Measurements from ENCODE around the gene FAM219A.

FAM219A gene

GRCh38 chr9:34496149-34496712 lies 37.9 kb upstream of the FAM219A start:
- TF ChIP-seq GATA3 (IDR thresholded peaks at IDR 0.05; ENCODE audit: low read depth, low read length) (no peak), GATA2 (IDR thresholded peaks at IDR 0.05; ENCODE audit: low read depth, low read length) (no peak)

- TF ChIP-seq GATA3 (IDR thresholded peaks at IDR 0.05; ENCODE audit: low read depth, low read length) (no peak), GATA2 (IDR thresholded peaks at IDR 0.05; ENCODE audit: low read depth, low read length) (no peak)
These were observed 35.7 kb upstream of the FAM219A start for GRCh38 chr9:34493972-34494535.

- TF ChIP-seq GATA2 (IDR thresholded peaks at IDR 0.05; ENCODE audit: low read depth, low read length) (no peak), GATA3 (IDR thresholded peaks at IDR 0.05; ENCODE audit: low read depth, low read length) (no peak)
These were observed 33.7 kb upstream of the FAM219A start for GRCh38 chr9:34492051-34492450.

- TF ChIP-seq GATA2 (IDR thresholded peaks at IDR 0.05; ENCODE audit: low read depth, low read length) (no peak), GATA3 (IDR thresholded peaks at IDR 0.05; ENCODE audit: low read depth, low read length) (no peak)
These were observed 33.2 kb upstream of the FAM219A start for GRCh38 chr9:34491596-34491995.

- TF ChIP-seq GATA2 (IDR thresholded peaks at IDR 0.05; ENCODE audit: low read depth, low read length) (no peak), GATA3 (IDR thresholded peaks at IDR 0.05; ENCODE audit: low read depth, low read length) (no peak)
These were observed 32.4 kb upstream of the FAM219A start for GRCh38 chr9:34490760-34491159.

- TF ChIP-seq GATA2 (IDR thresholded peaks at IDR 0.05; ENCODE audit: low read depth, low read length) (no peak), GATA3 (IDR thresholded peaks at IDR 0.05; ENCODE audit: low read depth, low read length) (no peak)
These were observed 32.0 kb upstream of the FAM219A start for GRCh38 chr9:34490360-34490759.

GRCh38 chr9:34486572-34486971 lies 28.2 kb upstream of the FAM219A start:
- no peak for TF ChIP-seq GATA3 (IDR thresholded peaks at IDR 0.05; ENCODE audit: low read depth, low read length)
- no peak for TF ChIP-seq GATA2 (IDR thresholded peaks at IDR 0.05; ENCODE audit: low read depth, low read length)

- TF ChIP-seq GATA2 (IDR thresholded peaks at IDR 0.05; ENCODE audit: low read depth, low read length), result no peak
- TF ChIP-seq GATA3 (IDR thresholded peaks at IDR 0.05; ENCODE audit: low read depth, low read length), result no peak
These were observed 27.5 kb upstream of the FAM219A start for GRCh38 chr9:34485822-34486221.

- TF ChIP-seq GATA2 (IDR thresholded peaks at IDR 0.05; ENCODE audit: low read depth, low read length) (no peak), GATA3 (IDR thresholded peaks at IDR 0.05; ENCODE audit: low read depth, low read length) (no peak)
These were observed 26.3 kb upstream of the FAM219A start for GRCh38 chr9:34484678-34485077.

GRCh38 chr9:34479431-34479866 lies 21.1 kb upstream of the FAM219A start:
- TF ChIP-seq GATA2 (IDR thresholded peaks at IDR 0.05; ENCODE audit: low read depth, low read length) (no peak), GATA3 (IDR thresholded peaks at IDR 0.05; ENCODE audit: low read depth, low read length) (no peak)

GRCh38 chr9:34477541-34477940 lies 19.2 kb upstream of the FAM219A start:
- TF ChIP-seq GATA3 (IDR thresholded peaks at IDR 0.05; ENCODE audit: low read depth, low read length), result no peak

- TF ChIP-seq GATA3 (IDR thresholded peaks at IDR 0.05; ENCODE audit: low read depth, low read length), result no peak
- TF ChIP-seq GATA2 (IDR thresholded peaks at IDR 0.05; ENCODE audit: low read depth, low read length), result no peak
These were observed 16.7 kb upstream of the FAM219A start for GRCh38 chr9:34475097-34475496.

- no peak for TF ChIP-seq GATA2 (IDR thresholded peaks at IDR 0.05; ENCODE audit: low read depth, low read length)
- no peak for TF ChIP-seq GATA3 (IDR thresholded peaks at IDR 0.05; ENCODE audit: low read depth, low read length)
These were observed 7.1 kb upstream of the FAM219A start for GRCh38 chr9:34465468-34465867.

GRCh38 chr9:34464571-34464970 lies 6.2 kb upstream of the FAM219A start:
- TF ChIP-seq GATA2 (IDR thresholded peaks at IDR 0.05; ENCODE audit: low read depth, low read length), result no peak
- no peak for TF ChIP-seq GATA3 (IDR thresholded peaks at IDR 0.05; ENCODE audit: low read depth, low read length)

- TF ChIP-seq GATA3 (IDR thresholded peaks at IDR 0.05; ENCODE audit: low read depth, low read length) (no peak), GATA2 (IDR thresholded peaks at IDR 0.05; ENCODE audit: low read depth, low read length) (peak; percentile 30)
These were observed 5.5 kb upstream of the FAM219A start for GRCh38 chr9:34463901-34464232.

All from SH-SY5Y (cell line).